PC-9 (cell line): ENCODE results near the gene GAPDH. TPM values are rescaled to one million over a fixed set of nuclear protein-coding genes. Genes with fewer than 3 reads are reported as not detected.
A peak's percentile ranks its signal among the peaks of the same experiment; 100 is the strongest.
"Not testable (repeated sequence)": the region's sequence is repeated elsewhere in the genome, so short reads cannot be mapped to it uniquely, and the experiment has no call there.

Experiments used
- BruUV-seq: library from RNA; stranded (reverse); fragments of 400-500 nt; replicated peaks from 2 replicates; lab custom pipeline; 2021; lab: Mats Ljungman, UMichigan
- CTCF ChIA-PET: fragments of 300-600 bp; sonication (Branson Sonifier 250); formaldehyde crosslinking; loops from one replicate; lab custom pipeline; 2022; ENCODE audit warnings: antibody characterized with exemption; lab: Charles Lee
- POLR2A ChIA-PET: fragments of 300-600 bp; sonication (Branson Sonifier 250); formaldehyde crosslinking; loops from one replicate; lab custom pipeline; 2022; ENCODE audit warnings: antibody characterized with exemption; ENCODE audit not compliant: unreplicated experiment; lab: Charles Lee
- DNase-seq, 2 experiments: peaks; one replicate each; pipeline versions ENCODE4 v3.0.0 to v3.0.0-alpha.2; 2015 to 2022; ENCODE audit warnings: mixed read lengths in 1 of 2
- H2AFZ ChIP-seq: fragments of 200-600 bp; sonication (generic); 2 replicates; pipeline ENCODE4 v1.8.1; 2017; ENCODE audit warnings: antibody characterized with exemption
- H3F3A ChIP-seq: fragments of 200-600 bp; sonication (generic); 2 replicates; pipeline ENCODE4 v1.8.1; 2017; ENCODE audit warnings: antibody characterized with exemption, mild to moderate bottlenecking, low read depth; ENCODE audit not compliant: insufficient read depth
- H3K27ac ChIP-seq: fragments of 200-600 bp; sonication (generic); 2 replicates; pipeline ENCODE4 v1.6.1; 2016; ENCODE audit warnings: mixed run types
- H3K27me3 ChIP-seq: fragments of 200-600 bp; sonication (generic); 2 replicates; pipeline ENCODE4 v1.6.1; 2016; ENCODE audit warnings: low read depth, mixed run types; ENCODE audit not compliant: insufficient read depth
- H3K36me3 ChIP-seq: fragments of 200-600 bp; sonication (generic); 2 replicates; pipeline ENCODE4 v1.6.1; 2016; ENCODE audit warnings: low read depth, mixed run types
- H3K4me1 ChIP-seq: fragments of 200-600 bp; sonication (generic); replicated peaks from 2 replicates; pipeline ENCODE4 v1.6.1; 2016; ENCODE audit warnings: mixed run types; ENCODE audit not compliant: insufficient read depth
- H3K4me2 ChIP-seq: fragments of 200-600 bp; sonication (generic); 2 replicates; pipeline ENCODE4 v1.6.1; 2017; ENCODE audit warnings: mixed run types
- H3K4me3 ChIP-seq: fragments of 200-600 bp; sonication (generic); 2 replicates; pipeline ENCODE4 v1.6.1; 2016; ENCODE audit warnings: mixed run types
- H3K79me2 ChIP-seq: fragments of 200-600 bp; sonication (generic); 2 replicates; pipeline ENCODE4 v1.6.1; 2017; ENCODE audit warnings: low read depth, mixed run types
- H3K9me2 ChIP-seq: fragments of 200-600 bp; sonication (generic); 2 replicates; pipeline ENCODE4 v1.8.1; 2017; ENCODE audit warnings: mild to moderate bottlenecking; ENCODE audit not compliant: insufficient read depth
- H3K9me3 ChIP-seq: fragments of 200-600 bp; sonication (generic); 2 replicates; pipeline ENCODE4 v1.8.1; 2016; ENCODE audit warnings: low read depth; ENCODE audit not compliant: insufficient read depth
- H4K20me1 ChIP-seq: fragments of 200-600 bp; sonication (generic); 2 replicates; pipeline ENCODE4 v1.8.1; 2017; ENCODE audit not compliant: insufficient read depth
- CTCF ChIP-seq: fragments of 200-600 bp; sonication (generic); conservative IDR thresholded peaks from 2 replicates; pipeline ENCODE4 v1.6.1; 2017; ENCODE audit warnings: mixed run types, antibody characterized with exemption, mild to moderate bottlenecking, moderate library complexity
- EZH2 ChIP-seq: fragments of 200-600 bp; sonication (generic); IDR thresholded peaks from 2 replicates; pipeline ENCODE4 v1.8.0; 2017; ENCODE audit warnings: antibody characterized with exemption, low read depth
- intact Hi-C: fragments of 100-400 bp; cut with micrococcal nuclease; formaldehyde crosslinking; loops from one replicate; pipeline ENCODE4 v1.10.0; 2022; ENCODE audit not compliant: unreplicated experiment
- total RNA-seq: library from RNA; stranded (reverse); gene quantifications from 2 replicates; pipeline ENCODE4 v1.2.3, GENCODE V29; 2021

The GAPDH gene
- total RNA-seq, 1 experiment from 2014 or later: 8,169 TPM

GRCh38 chr12:6494258-6494743 is 40.0 kb upstream of the GAPDH start:
- Histone ChIP-seq H3K4me2 (peak overlapping the region; percentile 93), H3K4me3 (peak overlapping the region; percentile 87), H3K9me3 (no peaks in the 10 kb centered on the region), H3K27ac (no peak overlapping the region), H3K79me2 (peaks cover 67% of the 10 kb centered on the region), H3K9me2 (no peaks in the 10 kb centered on the region), H2AFZ (peak overlapping the region; percentile 35; the same call in 1 of the 2 replicates), H3K4me1 (peaks cover 24% of the 10 kb centered on the region), H3F3A (peaks cover 24% of the 10 kb centered on the region; the same call in 1 of the 2 replicates), H3K36me3 (peaks cover 45% of the 10 kb centered on the region), H4K20me1 (peaks cover 5% of the 10 kb centered on the region; the same call in 1 of the 2 replicates), H3K27me3 (no peaks in the 10 kb centered on the region)
- DNase-seq: no peak
- intact Hi-C loops: loop anchor here (5.0 kb wide), 1 partner anchor 117 kb away; the partner anchor contains the start of gene SCNN1A
- ChIA-PET CTCF (no interaction called here), POLR2A (interaction anchor here (0.6 to 0.8 kb wide), 2 partner anchors 44 to 46 kb away, joined by 3 to 8 read pairs; no protein-coding TSS in a partner anchor)
- TSS peak; percentile 57 for BruUV-seq
- TF ChIP-seq EZH2 (no peak), CTCF (no peak)

- Histone ChIP-seq H3K4me2 (peak overlapping the region; percentile 93), H3K9me2 (no peaks in the 10 kb centered on the region), H3K79me2 (peaks cover 74% of the 10 kb centered on the region), H3K4me3 (peak overlapping the region; percentile 87), H3K4me1 (peaks cover 24% of the 10 kb centered on the region), H3K27ac (no peak overlapping the region), H3K9me3 (no peaks in the 10 kb centered on the region), H3F3A (peaks cover 27% of the 10 kb centered on the region; the same call in 1 of the 2 replicates), H3K36me3 (peaks cover 51% of the 10 kb centered on the region), H2AFZ (no peak overlapping the region), H3K27me3 (no peaks in the 10 kb centered on the region), H4K20me1 (peaks cover 5% of the 10 kb centered on the region; the same call in 1 of the 2 replicates)
- intact Hi-C loops: loop anchor here (5.0 kb wide), 1 partner anchor 118 kb away; the partner anchor contains the start of gene SCNN1A
- 0 out of 2 replicates have a peak, but pooled peaks have one; percentile 1 for TF ChIP-seq CTCF
- no peak for TF ChIP-seq EZH2
- BruUV-seq: no TSS peak
- DNase-seq: no peak
- ChIA-PET CTCF (no interaction called here), POLR2A (interaction anchor here (0.5 to 0.8 kb wide), 4 partner anchors 44 to 1433 kb away, joined by 3 to 8 read pairs (median 3); no protein-coding TSS in a partner anchor)
Observed at GRCh38 chr12:6494968-6495367, 39.3 kb upstream of the GAPDH start.

- H3K4me3 ChIP-seq, BruUV-seq, H3K9me3 ChIP-seq, CTCF ChIA-PET, H3K27ac ChIP-seq, DNase-seq, H2AFZ ChIP-seq, intact Hi-C loops, H4K20me1 ChIP-seq, H3K27me3 ChIP-seq, H3K4me2 ChIP-seq, H3K9me2 ChIP-seq: not testable (repeated sequence)
- Histone ChIP-seq H3K79me2 (peaks cover 84% of the 10 kb centered on the region), H3K4me1 (peaks cover 18% of the 10 kb centered on the region), H3K36me3 (peaks cover 57% of the 10 kb centered on the region), H3F3A (peaks cover 28% of the 10 kb centered on the region; the same call in 1 of the 2 replicates)
- POLR2A ChIA-PET: interaction anchor here (0.6 to 0.7 kb wide), 3 partner anchors 35 to 311 kb away, joined by 3 to 5 read pairs (median 3); no protein-coding TSS in a partner anchor
Observed at GRCh38 chr12:6497291-6497690, 37.0 kb upstream of the GAPDH start.
